ENCODE results near the gene CATSPERE. TPM values are rescaled to one million over a fixed set of nuclear protein-coding genes. Genes with fewer than 3 reads are reported as not detected.
A peak's percentile ranks its signal among the peaks of the same experiment; 100 is the strongest.

Gene CATSPERE
- total RNA-seq, 3 donors from 2014 or later, result 1.3 to 3.2 (median 2.0) TPM

DNA sequence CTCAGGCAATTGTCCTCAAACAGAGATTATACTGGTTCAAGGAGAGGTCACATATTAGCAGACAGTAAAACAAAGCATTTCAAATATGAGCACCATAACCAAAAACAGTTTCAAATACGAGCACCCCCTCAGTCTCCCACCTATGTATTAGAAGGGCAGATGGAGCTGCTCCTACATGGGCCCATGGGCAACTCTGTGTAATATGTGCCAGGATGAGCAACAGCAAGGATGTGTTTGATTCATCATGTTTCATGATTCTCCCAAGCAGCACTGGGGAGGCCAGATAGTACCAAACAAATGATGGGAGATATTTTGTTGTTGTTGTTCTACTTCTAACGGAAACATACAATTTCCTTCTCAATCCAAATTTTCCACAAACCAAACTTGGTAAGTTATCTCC is 18.2 kb upstream of the CATSPERE start:
- TF ChIP-seq POLR2AphosphoS5 (IDR thresholded peaks at IDR 0.05) (no peak), POLR2A (IDR thresholded peaks at IDR 0.05) (no peak), CTCF (IDR thresholded peaks at IDR 0.05) (no peak)
- Histone ChIP-seq H3K27me3 (no peaks in the 10 kb centered on the region), H3K9me3 (no peaks in the 10 kb centered on the region), H3K36me3 (no peaks in the 10 kb centered on the region), H3K4me3 (no peak overlapping the region), H3K4me1 (peaks cover 4 to 8% of the 10 kb centered on the region in 2 donors), H3K27ac (no peak overlapping the region)
- no peak for DNase-seq (ENCODE audit: low spot score in 2 of 2)
- intact Hi-C loops (cut with DNase I; ENCODE audit: low total_unique reads), result loop anchor here (5.0 kb wide), 1 partner anchor 509 kb away; no protein-coding TSS in a partner anchor

DNA sequence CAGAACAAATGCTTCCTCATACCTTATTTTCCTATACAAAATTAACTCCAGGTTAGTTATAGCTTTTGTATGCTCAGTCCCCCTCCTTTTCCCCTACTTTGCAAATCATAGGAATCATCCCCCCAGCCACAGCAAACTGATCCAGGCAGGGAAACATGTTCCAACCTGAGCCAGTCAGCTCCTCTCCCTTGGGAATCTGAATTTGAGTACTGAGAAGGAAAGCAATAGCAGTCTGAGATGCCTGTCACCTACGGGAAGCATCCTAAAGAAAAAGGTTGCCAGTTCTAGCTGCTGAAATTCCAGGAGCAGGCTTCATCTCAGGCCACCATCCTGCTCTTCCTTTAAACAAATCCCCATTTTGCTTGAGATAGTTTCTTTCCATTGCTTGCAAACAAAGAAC is 16.2 kb upstream of the CATSPERE start:
- Histone ChIP-seq H3K4me1 (peaks cover 7 to 15% of the 10 kb centered on the region in 2 donors), H3K27me3 (no peaks in the 10 kb centered on the region), H3K4me3 (no peak overlapping the region), H3K9me3 (no peaks in the 10 kb centered on the region), H3K36me3 (no peaks in the 10 kb centered on the region), H3K27ac (peak overlapping the region; percentile 21 to 54)
- TF ChIP-seq POLR2AphosphoS5 (IDR thresholded peaks at IDR 0.05) (no peak), CTCF (IDR thresholded peaks at IDR 0.05) (no peak), POLR2A (IDR thresholded peaks at IDR 0.05) (no peak)
- intact Hi-C loops (cut with DNase I; ENCODE audit: low total_unique reads), result loop anchor here (5.0 kb wide), 1 partner anchor 507 kb away; no protein-coding TSS in a partner anchor
- no peak for DNase-seq (ENCODE audit: low spot score in 2 of 2)

DNA sequence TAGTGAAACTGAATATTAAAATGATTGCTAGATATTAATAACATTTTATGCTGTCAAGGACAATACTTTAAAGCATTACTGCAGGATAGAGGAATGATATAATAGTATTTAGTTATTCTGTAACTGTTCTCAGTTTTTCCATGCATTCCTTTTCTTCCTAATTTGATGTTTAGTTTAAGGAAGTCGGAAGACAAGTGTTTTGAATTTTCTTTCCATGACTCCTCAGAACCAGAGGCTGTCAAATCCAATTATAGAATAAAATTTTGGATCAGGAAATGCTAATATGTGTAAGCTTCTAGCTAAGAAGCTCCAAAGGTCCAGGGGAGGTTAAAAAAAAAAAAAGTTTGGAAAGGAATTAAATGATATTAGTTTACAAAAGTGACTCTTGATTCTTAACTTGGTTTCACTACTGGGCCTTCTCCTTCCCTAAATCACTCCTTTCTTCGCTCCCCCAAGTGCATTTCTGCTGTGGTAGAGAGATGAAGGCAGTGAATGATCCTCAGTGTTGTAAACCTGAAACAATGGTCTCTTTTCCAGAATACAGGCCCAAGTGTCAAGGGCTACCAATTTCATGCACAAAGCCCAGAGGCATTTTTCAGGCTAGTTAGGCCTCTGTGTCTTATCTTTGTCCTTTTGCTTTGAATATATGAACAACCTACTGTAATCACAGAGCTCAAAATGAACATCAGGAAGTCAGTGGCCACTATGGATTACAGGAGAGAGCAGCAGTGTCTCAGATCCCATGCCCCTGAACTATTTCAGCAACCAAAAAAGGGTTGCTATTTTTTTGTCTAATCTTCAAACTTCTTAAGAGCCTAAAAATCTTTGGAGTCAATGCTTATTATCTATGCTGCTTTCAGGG is 15.5 kb upstream of the CATSPERE start:
- H3K9me3 ChIP-seq, result no peaks in the 10 kb centered on the region
- no peak overlapping the region for H3K4me3 ChIP-seq
- TF ChIP-seq POLR2AphosphoS5 (IDR thresholded peaks at IDR 0.05) (no peak), CTCF (IDR thresholded peaks at IDR 0.05) (no peak), POLR2A (IDR thresholded peaks at IDR 0.05) (no peak)
- H3K4me1 ChIP-seq, result peaks cover 12 to 22% of the 10 kb centered on the region in 2 donors
- peak overlapping the region; percentile 50 to 54 for H3K27ac ChIP-seq
- intact Hi-C loops (cut with DNase I; ENCODE audit: low total_unique reads), result no loop called here
- DNase-seq (ENCODE audit: low spot score in 2 of 2), result no peak
- H3K36me3 ChIP-seq, result no peaks in the 10 kb centered on the region
- H3K27me3 ChIP-seq, result no peaks in the 10 kb centered on the region

DNA sequence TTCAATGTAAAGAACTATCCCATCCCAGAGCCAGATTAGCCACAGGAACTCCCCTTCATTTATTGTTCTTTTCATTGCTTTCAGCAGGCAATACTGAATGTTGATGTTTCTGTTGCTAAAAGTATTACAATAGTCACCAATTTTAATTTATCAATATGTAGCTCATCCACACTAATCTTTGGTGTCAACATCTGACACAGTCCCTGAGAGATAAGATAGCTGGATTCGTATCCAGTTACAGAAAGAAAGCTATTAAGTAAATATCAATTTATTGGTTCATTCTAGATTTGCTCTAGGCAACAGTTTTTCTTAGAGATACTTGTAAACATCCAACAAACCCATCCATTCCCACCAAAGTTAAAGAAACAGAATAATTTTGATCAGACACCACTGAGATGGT is 14.0 kb upstream of the CATSPERE start:
- TF ChIP-seq CTCF (IDR thresholded peaks at IDR 0.05) (no peak), POLR2A (IDR thresholded peaks at IDR 0.05) (no peak), POLR2AphosphoS5 (IDR thresholded peaks at IDR 0.05) (no peak)
- Histone ChIP-seq H3K27ac (no peak overlapping the region), H3K9me3 (no peaks in the 10 kb centered on the region), H3K27me3 (no peaks in the 10 kb centered on the region), H3K4me1 (peaks cover 12 to 22% of the 10 kb centered on the region in 2 donors), H3K4me3 (no peak overlapping the region), H3K36me3 (no peaks in the 10 kb centered on the region)
- DNase-seq (ENCODE audit: low spot score in 2 of 2), result no peak
- intact Hi-C loops (cut with DNase I; ENCODE audit: low total_unique reads), result no loop called here

DNA sequence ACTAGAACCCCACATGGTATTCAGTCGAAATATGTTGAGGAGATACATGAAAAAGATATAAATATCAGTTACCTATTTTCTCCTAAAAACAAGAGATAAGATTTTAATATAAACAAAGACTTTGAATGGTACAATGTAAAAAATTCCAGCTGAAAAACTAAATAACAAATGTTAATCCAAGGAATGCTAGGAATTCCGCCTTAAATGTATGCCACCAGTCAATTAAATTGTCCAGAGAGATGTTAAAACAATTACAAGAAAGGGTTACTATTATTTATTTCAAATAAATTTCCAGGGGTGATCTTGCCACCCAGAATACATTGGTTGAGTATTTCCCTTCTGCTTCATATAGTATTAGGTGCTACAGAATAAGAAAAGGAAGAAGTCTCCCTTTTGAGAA is 13.5 kb upstream of the CATSPERE start:
- no peaks in the 10 kb centered on the region for H3K9me3 ChIP-seq
- intact Hi-C loops (cut with DNase I; ENCODE audit: low total_unique reads), result no loop called here
- TF ChIP-seq CTCF (IDR thresholded peaks at IDR 0.05) (no peak), POLR2AphosphoS5 (IDR thresholded peaks at IDR 0.05) (no peak), POLR2A (IDR thresholded peaks at IDR 0.05) (no peak)
- H3K27me3 ChIP-seq, result no peaks in the 10 kb centered on the region
- no peak for DNase-seq (ENCODE audit: low spot score in 2 of 2)
- H3K36me3 ChIP-seq, result no peaks in the 10 kb centered on the region
- H3K4me3 ChIP-seq, result no peak overlapping the region
- H3K4me1 ChIP-seq, result peaks cover 12 to 22% of the 10 kb centered on the region in 2 donors
- H3K27ac ChIP-seq, result no peak overlapping the region

Data from breast epithelium (tissue), 4 donors.